DND-41 (cell line): ENCODE results near the gene RASGEF1B.

Experiments used
- ATAC-seq: fragments of 200-7000 bp; cut with Tn5 transposase; 3 replicates; pipeline ENCODE4 v1.9.1; 2021; ENCODE audit warnings: low read depth; ENCODE audit not compliant: insufficient read depth
- DNase-seq: peaks from one replicate; pipeline ENCODE4 v3.0.0-alpha.2; 2020
- H2AFZ ChIP-seq: 2 replicates; pipeline ENCODE4 v1.6.0; 2012; ENCODE audit warnings: low read depth, low read length
- H3K27ac ChIP-seq: 2 replicates; pipeline ENCODE4 v1.5.1; 2012; ENCODE audit warnings: low read length, inconsistent platforms
- H3K27me3 ChIP-seq: fragments of 200-600 bp; sonication (generic); 2 replicates; pipeline ENCODE4 v1.6.0; 2012; ENCODE audit warnings: low read length, mild to moderate bottlenecking, inconsistent platforms; ENCODE audit not compliant: insufficient read depth, poor library complexity
- H3K36me3 ChIP-seq: 2 replicates; pipeline ENCODE4 v1.5.1; 2012; ENCODE audit warnings: low read length, inconsistent platforms; ENCODE audit not compliant: insufficient read depth
- H3K4me1 ChIP-seq: 2 replicates; pipeline ENCODE4 v1.5.1; 2012; ENCODE audit warnings: mild to moderate bottlenecking, low read length; ENCODE audit not compliant: insufficient read depth
- H3K4me2 ChIP-seq: 2 replicates; pipeline ENCODE4 v1.6.0; 2012; ENCODE audit warnings: mild to moderate bottlenecking, moderate library complexity, low read length, inconsistent platforms; ENCODE audit not compliant: insufficient read depth
- H3K4me3 ChIP-seq, 2 experiments: fragments of 200-600 bp in 1 of 2; shearing (Covaris generic) in 1 of 2; 2 replicates each; pipeline ENCODE4 v1.5.1; 2012 to 2016; ENCODE audit warnings: inconsistent platforms in 2 of 2, low read length in 2 of 2, mild to moderate bottlenecking in 2 of 2, low read depth in 1 of 2, moderate library complexity in 1 of 2
- H3K79me2 ChIP-seq: 2 replicates; pipeline ENCODE4 v1.6.0; 2012; ENCODE audit warnings: low read length, inconsistent platforms; ENCODE audit not compliant: insufficient read depth
- H3K9ac ChIP-seq: 2 replicates; pipeline ENCODE4 v1.6.0; 2012; ENCODE audit warnings: low read depth, mild to moderate bottlenecking, inconsistent platforms, low read length, moderate library complexity
- H3K9me3 ChIP-seq: 2 replicates; pipeline ENCODE4 v1.5.1; 2012; ENCODE audit warnings: low read length, moderate library complexity, mild to moderate bottlenecking, inconsistent platforms; ENCODE audit not compliant: insufficient read depth, severe bottlenecking
- H4K20me1 ChIP-seq: 2 replicates; pipeline ENCODE4 v1.6.0; 2012; ENCODE audit warnings: low read length; ENCODE audit not compliant: insufficient read depth
- CTCF ChIP-seq: IDR thresholded peaks from 2 replicates; pipeline ENCODE4 v1.5.1; 2012; ENCODE audit warnings: borderline replicate concordance, low read length, moderate library complexity, mild to moderate bottlenecking; ENCODE audit not compliant: poor library complexity, severe bottlenecking; ENCODE audit errors: extremely low read depth
- EZH2 ChIP-seq: IDR thresholded peaks from 3 replicates; pipeline ENCODE4 v1.6.1; 2012; ENCODE audit warnings: borderline replicate concordance, low read depth, mild to moderate bottlenecking, moderate library complexity, low read length, inconsistent platforms; ENCODE audit not compliant: severe bottlenecking

RASGEF1B gene

GRCh38 chr4:81503586-81503985, 31.9 kb upstream of the RASGEF1B start:
- H3K9ac ChIP-seq: no peak overlapping the region
- no peak overlapping the region for H3K4me2 ChIP-seq
- DNase-seq (no peak), ATAC-seq (no peak)
- no peaks in the 10 kb centered on the region for H3K9me3 ChIP-seq
- TF ChIP-seq EZH2 (no peak), CTCF (no peak)
- H4K20me1 ChIP-seq: no peaks in the 10 kb centered on the region
- no peak overlapping the region for H3K4me3 ChIP-seq
- no peak overlapping the region for H3K27ac ChIP-seq
- H3K4me1 ChIP-seq: no peaks in the 10 kb centered on the region
- no peaks in the 10 kb centered on the region for H3K27me3 ChIP-seq
- H2AFZ ChIP-seq: no peak overlapping the region
- no peaks in the 10 kb centered on the region for H3K79me2 ChIP-seq
- H3K36me3 ChIP-seq: no peaks in the 10 kb centered on the region

GRCh38 chr4:81502564-81502963, 30.9 kb upstream of the RASGEF1B start:
- no peak for DNase-seq
- Histone ChIP-seq H3K9me3 (no peaks in the 10 kb centered on the region), H3K4me3 (no peak overlapping the region), H4K20me1 (no peaks in the 10 kb centered on the region), H3K36me3 (no peaks in the 10 kb centered on the region), H3K27ac (no peak overlapping the region), H2AFZ (no peak overlapping the region), H3K79me2 (no peaks in the 10 kb centered on the region), H3K4me1 (no peaks in the 10 kb centered on the region), H3K27me3 (no peaks in the 10 kb centered on the region), H3K4me2 (no peak overlapping the region), H3K9ac (no peak overlapping the region)
- no peak for ATAC-seq
- TF ChIP-seq CTCF: no peak

- DNase-seq (no peak), ATAC-seq (no peak)
- H3K27me3 ChIP-seq: no peaks in the 10 kb centered on the region
- no peaks in the 10 kb centered on the region for H3K4me1 ChIP-seq
- no peak overlapping the region for H3K4me3 ChIP-seq
- no peak overlapping the region for H3K27ac ChIP-seq
- no peak overlapping the region for H2AFZ ChIP-seq
- no peaks in the 10 kb centered on the region for H4K20me1 ChIP-seq
- no peak for TF ChIP-seq CTCF
- TF ChIP-seq EZH2: no peak
- no peak overlapping the region for H3K4me2 ChIP-seq
- H3K9me3 ChIP-seq: no peaks in the 10 kb centered on the region
- H3K9ac ChIP-seq: no peak overlapping the region
- no peaks in the 10 kb centered on the region for H3K36me3 ChIP-seq
- no peaks in the 10 kb centered on the region for H3K79me2 ChIP-seq
These were observed 28.1 kb upstream of the RASGEF1B start for GRCh38 chr4:81499840-81500239.

- H3K27ac ChIP-seq: no peak overlapping the region
- H4K20me1 ChIP-seq: no peaks in the 10 kb centered on the region
- no peak for ATAC-seq
- no peaks in the 10 kb centered on the region for H3K9me3 ChIP-seq
- DNase-seq: no peak
- H3K27me3 ChIP-seq: no peaks in the 10 kb centered on the region
- H3K36me3 ChIP-seq: no peaks in the 10 kb centered on the region
- H3K9ac ChIP-seq: no peak overlapping the region
- H3K4me1 ChIP-seq: peaks cover 8% of the 10 kb centered on the region
- no peak overlapping the region for H2AFZ ChIP-seq
- no peak overlapping the region for H3K4me3 ChIP-seq
- no peak for TF ChIP-seq EZH2
- no peak for TF ChIP-seq CTCF
- H3K4me2 ChIP-seq: no peak overlapping the region
- H3K79me2 ChIP-seq: no peaks in the 10 kb centered on the region
These were observed 26.9 kb upstream of the RASGEF1B start for GRCh38 chr4:81498551-81499099.
